IMR-90 (cell line): Measurements from ENCODE around the gene UNC93A.
"Not testable (repeated sequence)": the region's sequence is repeated elsewhere in the genome, so short reads cannot be mapped to it uniquely, and the experiment has no call there.

ENCODE experiments used
- CHD1 ChIP-seq: IDR thresholded peaks from 2 replicates; pipeline ENCODE4 v1.6.1; 2012; ENCODE audit warnings: low read depth, low read length, improper control_type of control experiment
- CTCF ChIP-seq: conservative IDR thresholded peaks from 2 replicates; pipeline ENCODE4 v1.5.1; 2012; ENCODE audit warnings: mild to moderate bottlenecking, low read depth, low read length, improper control_type of control experiment
- ELK1 ChIP-seq: fragments of 150-350 bp; IDR thresholded peaks from 2 replicates; pipeline ENCODE4 v1.6.1; 2016; ENCODE audit warnings: low read depth, mild to moderate bottlenecking, low read length, moderate library complexity, borderline replicate concordance
- MXI1 ChIP-seq: IDR thresholded peaks from 2 replicates; pipeline ENCODE4 v1.6.1; 2012; ENCODE audit warnings: low read depth, mild to moderate bottlenecking, low read length, moderate library complexity, borderline replicate concordance
- NFE2L2 ChIP-seq: fragments of 150-350 bp; IDR thresholded peaks from 2 replicates; pipeline ENCODE4 v1.6.1; 2016; ENCODE audit warnings: low read depth, mild to moderate bottlenecking, low read length
- POLR2A ChIP-seq: IDR thresholded peaks from 2 replicates; pipeline ENCODE4 v1.6.1; 2012; ENCODE audit warnings: mild to moderate bottlenecking, low read depth, low read length
- RCOR1 ChIP-seq: IDR thresholded peaks from 2 replicates; pipeline ENCODE4 v1.6.1; 2012; ENCODE audit warnings: mild to moderate bottlenecking, low read length, improper control_type of control experiment; ENCODE audit not compliant: insufficient replicate concordance

- not testable (repeated sequence) for TF ChIP-seq CTCF, RCOR1, NFE2L2, POLR2A, MXI1, CHD1, ELK1
These were observed 1.8 kb upstream of the UNC93A start for GRCh38 chr6:167289291-167289690.
